HG03066 (cell line): ENCODE measurements around the gene CEP57.
"Not testable (repeated sequence)": the region's sequence is repeated elsewhere in the genome, so short reads cannot be mapped to it uniquely, and the experiment has no call there.

Source experiments
- ATAC-seq: cut with Tn5 transposase; IDR thresholded peaks from one replicate; pipeline ENCODE4 v1.9.1; 2021; ENCODE audit warnings: low read depth; ENCODE audit not compliant: unreplicated experiment

The CEP57 gene

GRCh38 chr11:95795627-95796295 is 5.5 kb downstream of the CEP57 start:
- ATAC-seq = no peak

- ATAC-seq = no peak
Observed at GRCh38 chr11:95796501-95796900, 6.2 kb downstream of the CEP57 start.

GRCh38 chr11:95799546-95799945 is 9.2 kb downstream of the CEP57 start:
- ATAC-seq = no peak

- no peak for ATAC-seq
Observed at GRCh38 chr11:95800438-95800837, 10.1 kb downstream of the CEP57 start.

GRCh38 chr11:95802806-95803205 is 12.5 kb downstream of the CEP57 start:
- ATAC-seq = no peak

- no peak for ATAC-seq
Observed at GRCh38 chr11:95803973-95804372, 13.7 kb downstream of the CEP57 start.

GRCh38 chr11:95805869-95806268 is 15.6 kb downstream of the CEP57 start:
- no peak for ATAC-seq

- ATAC-seq = not testable (repeated sequence)
Observed at GRCh38 chr11:95806464-95806863, 16.2 kb downstream of the CEP57 start.

- ATAC-seq = not testable (repeated sequence)
Observed at GRCh38 chr11:95811052-95811451, 20.8 kb downstream of the CEP57 start.

- ATAC-seq = no peak
Observed at GRCh38 chr11:95816037-95816436, 25.7 kb downstream of the CEP57 start.

GRCh38 chr11:95821640-95822039 is 31.3 kb downstream of the CEP57 start:
- ATAC-seq = no peak

GRCh38 chr11:95827696-95828095 is 37.4 kb downstream of the CEP57 start:
- no peak for ATAC-seq

- ATAC-seq = no peak
Observed at GRCh38 chr11:95829580-95830259, 39.4 kb downstream of the CEP57 start.

GRCh38 chr11:95831198-95831883 is 41.0 kb downstream of the CEP57 start:
- ATAC-seq = no peak

- no peak for ATAC-seq
Observed at GRCh38 chr11:95832763-95833162, 42.5 kb downstream of the CEP57 start.

GRCh38 chr11:95833378-95833777 is 43.1 kb downstream of the CEP57 start:
- ATAC-seq = no peak

- no peak for ATAC-seq
Observed at GRCh38 chr11:95835351-95835750, 45.1 kb downstream of the CEP57 start.

GRCh38 chr11:95835768-95836488 is 45.6 kb downstream of the CEP57 start:
- ATAC-seq = peak; percentile 83

GRCh38 chr11:95845167-95845566 is 54.9 kb downstream of the CEP57 start:
- ATAC-seq = no peak

- ATAC-seq = no peak
Observed at GRCh38 chr11:95849087-95849825, 59.0 kb downstream of the CEP57 start.
